Activated effector memory CD4-positive, alpha-beta T cell treated with anti-CD3 and anti-CD28 coated beads, Interleukin-2, amount 50 U/mL, for 16 hours (primary cell): ENCODE data around the gene ZNF185.
"Not testable (repeated sequence)": the region's sequence is repeated elsewhere in the genome, so short reads cannot be mapped to it uniquely, and the experiment has no call there.

Experiments
- DNase-seq: peaks from one replicate; pipeline ENCODE4 v3.0.0-alpha.2; 2020

Gene ZNF185

GRCh38 chrX:152895724-152896420 lies 2.0 kb upstream of the ZNF185 start:
- DNase-seq: peak; percentile 10

GRCh38 chrX:152896450-152896849 lies 1.4 kb upstream of the ZNF185 start:
- no peak for DNase-seq

- DNase-seq: no peak
Observed at GRCh38 chrX:152898442-152898841, 575 bp downstream of the ZNF185 start.

GRCh38 chrX:152899111-152899873 lies 1.4 kb downstream of the ZNF185 start:
- no peak for DNase-seq

- no peak for DNase-seq
Observed at GRCh38 chrX:152899874-152900719, 2.2 kb downstream of the ZNF185 start.

- no peak for DNase-seq
Observed at GRCh38 chrX:152900937-152901445, 3.1 kb downstream of the ZNF185 start.

GRCh38 chrX:152901816-152902501 lies 4.1 kb downstream of the ZNF185 start:
- no peak for DNase-seq

- DNase-seq: no peak
Observed at GRCh38 chrX:152902502-152902820, 4.6 kb downstream of the ZNF185 start.

- no peak for DNase-seq
Observed at GRCh38 chrX:152903589-152903988, 5.7 kb downstream of the ZNF185 start.

GRCh38 chrX:152904151-152905080 lies 6.5 kb downstream of the ZNF185 start:
- DNase-seq: peak; percentile 75

GRCh38 chrX:152905081-152905420 lies 7.2 kb downstream of the ZNF185 start:
- DNase-seq: no peak

- DNase-seq: no peak
Observed at GRCh38 chrX:152907084-152907651, 9.3 kb downstream of the ZNF185 start.

- DNase-seq: no peak
Observed at GRCh38 chrX:152908486-152908885, 10.6 kb downstream of the ZNF185 start.

GRCh38 chrX:152910018-152910417 lies 12.2 kb downstream of the ZNF185 start:
- DNase-seq: not testable (repeated sequence)

- no peak for DNase-seq
Observed at GRCh38 chrX:152912106-152912505, 14.2 kb downstream of the ZNF185 start.

GRCh38 chrX:152912641-152913040 lies 14.8 kb downstream of the ZNF185 start:
- no peak for DNase-seq

- DNase-seq: no peak
Observed at GRCh38 chrX:152913346-152913745, 15.5 kb downstream of the ZNF185 start.

GRCh38 chrX:152913910-152914309 lies 16.0 kb downstream of the ZNF185 start:
- no peak for DNase-seq

GRCh38 chrX:152915541-152916241 lies 17.8 kb downstream of the ZNF185 start:
- no peak for DNase-seq

GRCh38 chrX:152917656-152918579 lies 20.1 kb downstream of the ZNF185 start:
- no peak for DNase-seq
